ENCODE measurements around the gene RXRA.

- TF ChIP-seq CTCF (tag by site-specific recombination; IDR thresholded peaks at IDR 0.05) (no peak), ATF2 (tag by site-specific recombination; IDR thresholded peaks at IDR 0.05; ENCODE audit: low read depth) (no peak)
Observed at GRCh38 chr9:134390947-134391318, 64.7 kb downstream of the RXRA start.

Measured in HEK293 (cell line).